Measurements from ENCODE around the gene SPATA1.

The SPATA1 gene

DNA sequence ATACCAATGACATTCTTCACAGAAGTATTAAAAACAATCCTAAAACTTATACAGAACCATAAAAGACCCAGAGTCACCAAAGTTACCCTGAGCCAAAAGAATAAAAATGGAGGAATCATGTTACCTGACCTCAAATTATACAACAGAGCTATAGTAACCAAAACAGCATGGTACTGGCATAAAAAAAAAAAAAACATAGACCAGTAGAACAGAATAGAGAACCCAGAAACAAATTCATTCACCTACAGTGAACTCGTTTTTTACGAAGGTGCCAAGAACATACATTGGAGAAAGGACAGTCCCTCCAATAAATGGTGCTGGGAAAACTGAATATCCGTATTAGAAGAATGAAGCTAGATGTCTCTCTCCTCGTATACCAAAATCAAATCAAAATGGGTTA is 2.8 kb downstream of the SPATA1 start:
- 98% methylated on average over 4 of the region's 4 CpGs for WGBS
- no peak for DNase-seq
- H3K18ac ChIP-seq (ENCODE audit: low read depth in 1 of 2, low read length in 2 of 2) = no peak overlapping the region
- no peak overlapping the region for H4K8ac ChIP-seq (ENCODE audit: low read length)
- H3K36me3 ChIP-seq (ENCODE audit: control insufficient read depth in 1 of 2, insufficient read depth in 2 of 2, low read depth in 1 of 2, low read length in 2 of 2) = peaks cover 4 to 11% of the 10 kb centered on the region in 2 experiments
- H2BK15ac ChIP-seq (ENCODE audit: low read depth, poor library complexity, severe bottlenecking) = no peak overlapping the region
- H3K4me3 ChIP-seq (ENCODE audit: insufficient read depth in 1 of 2, low read depth in 1 of 2, low read length in 2 of 2) = no peak overlapping the region
- no peak overlapping the region for H4K91ac ChIP-seq (ENCODE audit: low read length)
- no peak overlapping the region for H3K27ac ChIP-seq (ENCODE audit: low read length, poor library complexity, severe bottlenecking)
- no peak overlapping the region for H2BK12ac ChIP-seq (ENCODE audit: low read length in 2 of 2)
- H3K4me2 ChIP-seq (ENCODE audit: low read length, poor library complexity, severe bottlenecking) = no peak overlapping the region
- no peak overlapping the region for H2BK5ac ChIP-seq (ENCODE audit: low read depth, low read length, poor library complexity, severe bottlenecking)
- no peak overlapping the region for H3K23ac ChIP-seq (ENCODE audit: low read length in 2 of 2)
- H3K9ac ChIP-seq (ENCODE audit: low read length) = no peak overlapping the region
- peaks cover 12% of the 10 kb centered on the region for H3K9me3 ChIP-seq (ENCODE audit: control insufficient read depth, low read length)
- H2BK120ac ChIP-seq (ENCODE audit: low read depth, low read length) = no peak overlapping the region
- no peaks in the 10 kb centered on the region for H3K4me1 ChIP-seq (ENCODE audit: control insufficient read depth, insufficient read depth, low read depth, low read length)
- no peak overlapping the region for H3K14ac ChIP-seq (ENCODE audit: low read length in 2 of 2)
- peaks cover 5% of the 10 kb centered on the region for H3K79me1 ChIP-seq (replicated peaks; ENCODE audit: low read length, poor library complexity, severe bottlenecking)
- no peak overlapping the region for H2AK5ac ChIP-seq (ENCODE audit: low read length, severe bottlenecking)
- no peaks in the 10 kb centered on the region for H3K27me3 ChIP-seq (ENCODE audit: control insufficient read depth in 1 of 2, insufficient read depth in 1 of 2, low read length in 2 of 2)
- H3K4ac ChIP-seq (ENCODE audit: low read depth in 1 of 2, low read length in 2 of 2) = no peak overlapping the region
- H2AFZ ChIP-seq (ENCODE audit: low read depth, low read length) = no peak overlapping the region

GRCh38 chr1:84510165-84510564 is 4.0 kb downstream of the SPATA1 start:
- Histone ChIP-seq H2AK5ac (ENCODE audit: low read length, severe bottlenecking) (no peak overlapping the region), H3K4ac (ENCODE audit: low read depth in 1 of 2, low read length in 2 of 2) (no peak overlapping the region), H2AFZ (ENCODE audit: low read depth, low read length) (no peak overlapping the region), H2BK120ac (ENCODE audit: low read depth, low read length) (no peak overlapping the region), H3K4me3 (ENCODE audit: insufficient read depth in 1 of 2, low read depth in 1 of 2, low read length in 2 of 2) (no peak overlapping the region), H3K9me3 (ENCODE audit: control insufficient read depth, low read length) (peaks cover 12% of the 10 kb centered on the region), H3K4me1 (ENCODE audit: control insufficient read depth, insufficient read depth, low read depth, low read length) (no peaks in the 10 kb centered on the region), H3K14ac (ENCODE audit: low read length in 2 of 2) (no peak overlapping the region), H2BK5ac (ENCODE audit: low read depth, low read length, poor library complexity, severe bottlenecking) (no peak overlapping the region), H3K79me1 (replicated peaks; ENCODE audit: low read length, poor library complexity, severe bottlenecking) (peaks cover 5% of the 10 kb centered on the region), H3K36me3 (ENCODE audit: control insufficient read depth in 1 of 2, insufficient read depth in 2 of 2, low read depth in 1 of 2, low read length in 2 of 2) (peaks cover 4 to 11% of the 10 kb centered on the region in 2 experiments), H4K8ac (ENCODE audit: low read length) (no peak overlapping the region), H3K18ac (ENCODE audit: low read depth in 1 of 2, low read length in 2 of 2) (no peak overlapping the region), H3K9ac (ENCODE audit: low read length) (no peak overlapping the region), H2BK15ac (ENCODE audit: low read depth, poor library complexity, severe bottlenecking) (no peak overlapping the region), H2BK12ac (ENCODE audit: low read length in 2 of 2) (no peak overlapping the region), H3K27me3 (ENCODE audit: control insufficient read depth in 1 of 2, insufficient read depth in 1 of 2, low read length in 2 of 2) (no peaks in the 10 kb centered on the region), H3K23ac (ENCODE audit: low read length in 2 of 2) (no peak overlapping the region), H3K27ac (ENCODE audit: low read length, poor library complexity, severe bottlenecking) (no peak overlapping the region), H3K4me2 (ENCODE audit: low read length, poor library complexity, severe bottlenecking) (no peak overlapping the region), H4K91ac (ENCODE audit: low read length) (no peak overlapping the region)
- WGBS = 88% methylated on average over 2 of the region's 2 CpGs
- DNase-seq = no peak

GRCh38 chr1:84510668-84511067 is 4.5 kb downstream of the SPATA1 start:
- Histone ChIP-seq H3K9me3 (ENCODE audit: control insufficient read depth, low read length) (peaks cover 12% of the 10 kb centered on the region), H2AFZ (ENCODE audit: low read depth, low read length) (no peak overlapping the region), H3K4me2 (ENCODE audit: low read length, poor library complexity, severe bottlenecking) (no peak overlapping the region), H3K27ac (ENCODE audit: low read length, poor library complexity, severe bottlenecking) (no peak overlapping the region), H2AK5ac (ENCODE audit: low read length, severe bottlenecking) (no peak overlapping the region), H3K18ac (ENCODE audit: low read depth in 1 of 2, low read length in 2 of 2) (no peak overlapping the region), H3K9ac (ENCODE audit: low read length) (no peak overlapping the region), H3K79me1 (replicated peaks; ENCODE audit: low read length, poor library complexity, severe bottlenecking) (peaks cover 5% of the 10 kb centered on the region), H2BK15ac (ENCODE audit: low read depth, poor library complexity, severe bottlenecking) (no peak overlapping the region), H3K23ac (ENCODE audit: low read length in 2 of 2) (no peak overlapping the region), H3K27me3 (ENCODE audit: control insufficient read depth in 1 of 2, insufficient read depth in 1 of 2, low read length in 2 of 2) (no peaks in the 10 kb centered on the region), H3K4me1 (ENCODE audit: control insufficient read depth, insufficient read depth, low read depth, low read length) (no peaks in the 10 kb centered on the region), H3K4me3 (ENCODE audit: insufficient read depth in 1 of 2, low read depth in 1 of 2, low read length in 2 of 2) (no peak overlapping the region), H4K8ac (ENCODE audit: low read length) (no peak overlapping the region), H2BK12ac (ENCODE audit: low read length in 2 of 2) (no peak overlapping the region), H3K4ac (ENCODE audit: low read depth in 1 of 2, low read length in 2 of 2) (no peak overlapping the region), H3K14ac (ENCODE audit: low read length in 2 of 2) (no peak overlapping the region), H4K91ac (ENCODE audit: low read length) (no peak overlapping the region), H2BK120ac (ENCODE audit: low read depth, low read length) (no peak overlapping the region), H3K36me3 (ENCODE audit: control insufficient read depth in 1 of 2, insufficient read depth in 2 of 2, low read depth in 1 of 2, low read length in 2 of 2) (peaks cover 4 to 11% of the 10 kb centered on the region in 2 experiments), H2BK5ac (ENCODE audit: low read depth, low read length, poor library complexity, severe bottlenecking) (no peak overlapping the region)
- DNase-seq = no peak
- no CpG with 5 or more reads among the region's 3 CpGs for WGBS

GRCh38 chr1:84524590-84524989 is 18.4 kb downstream of the SPATA1 start:
- Histone ChIP-seq H3K9ac (ENCODE audit: low read length) (no peak overlapping the region), H2AFZ (ENCODE audit: low read depth, low read length) (no peak overlapping the region), H3K36me3 (ENCODE audit: control insufficient read depth in 1 of 2, insufficient read depth in 2 of 2, low read depth in 1 of 2, low read length in 2 of 2) (peaks cover 0 to 9% of the 10 kb centered on the region in 2 experiments), H2BK5ac (ENCODE audit: low read depth, low read length, poor library complexity, severe bottlenecking) (no peak overlapping the region), H3K9me3 (ENCODE audit: control insufficient read depth, low read length) (no peaks in the 10 kb centered on the region), H2BK120ac (ENCODE audit: low read depth, low read length) (no peak overlapping the region), H3K79me1 (replicated peaks; ENCODE audit: low read length, poor library complexity, severe bottlenecking) (no peaks in the 10 kb centered on the region), H3K27me3 (ENCODE audit: control insufficient read depth in 1 of 2, insufficient read depth in 1 of 2, low read length in 2 of 2) (no peaks in the 10 kb centered on the region), H3K14ac (ENCODE audit: low read length in 2 of 2) (no peak overlapping the region), H3K23ac (ENCODE audit: low read length in 2 of 2) (no peak overlapping the region), H4K91ac (ENCODE audit: low read length) (no peak overlapping the region), H2AK5ac (ENCODE audit: low read length, severe bottlenecking) (no peak overlapping the region), H2BK15ac (ENCODE audit: low read depth, poor library complexity, severe bottlenecking) (no peak overlapping the region), H3K18ac (ENCODE audit: low read depth in 1 of 2, low read length in 2 of 2) (no peak overlapping the region), H4K8ac (ENCODE audit: low read length) (no peak overlapping the region), H3K4me2 (ENCODE audit: low read length, poor library complexity, severe bottlenecking) (no peak overlapping the region), H2BK12ac (ENCODE audit: low read length in 2 of 2) (no peak overlapping the region), H3K4me1 (ENCODE audit: control insufficient read depth, insufficient read depth, low read depth, low read length) (no peaks in the 10 kb centered on the region), H3K27ac (ENCODE audit: low read length, poor library complexity, severe bottlenecking) (no peak overlapping the region), H3K4ac (ENCODE audit: low read depth in 1 of 2, low read length in 2 of 2) (no peak overlapping the region), H3K4me3 (ENCODE audit: insufficient read depth in 1 of 2, low read depth in 1 of 2, low read length in 2 of 2) (no peak overlapping the region)
- DNase-seq = no peak

Measured in mesenchymal stem cell (in vitro differentiated cells and primary cell).